Activated T-helper 2 cell treated with anti-CD3 and anti-CD28 coated beads, Interferon-gamma antibody, Interleukin-2, Interleukin-4, amounts not matched to agents 10 μg/mL and 5 μg/mL and 100 μg/mL, durations not matched to agents 14 hours and 24 hours and 36 hours (primary cell): Measurements from ENCODE around the gene DISP2. TPM values are rescaled to one million over a fixed set of nuclear protein-coding genes. Genes with fewer than 3 reads are reported as not detected.

Experiments
- DNase-seq: peaks from one replicate; pipeline ENCODE4 v3.0.0; 2021; ENCODE audit warnings: low spot score
- H3K27ac Mint-ChIP-seq: one replicate; pipeline ENCODE4 v1.8.0; 2021; ENCODE audit warnings: mixed read lengths
- H3K27me3 Mint-ChIP-seq: one replicate; pipeline ENCODE4 v1.8.0; 2021; ENCODE audit warnings: low read depth, mixed read lengths
- H3K36me3 Mint-ChIP-seq: one replicate; pipeline ENCODE4 v1.8.0; 2021; ENCODE audit warnings: low read depth, mixed read lengths
- H3K4me1 Mint-ChIP-seq: one replicate; pipeline ENCODE4 v1.8.0; 2021; ENCODE audit warnings: low read depth, mixed read lengths
- H3K4me3 Mint-ChIP-seq: one replicate; pipeline ENCODE4 v1.8.0; 2021; ENCODE audit warnings: low read depth, mild to moderate bottlenecking, moderate library complexity, mixed read lengths
- H3K9me3 Mint-ChIP-seq: one replicate; pipeline ENCODE4 v1.8.0; 2021; ENCODE audit warnings: mixed read lengths
- intact Hi-C: fragments of 100-400 bp; cut with micrococcal nuclease; formaldehyde crosslinking; loops from one replicate; pipeline ENCODE4 v1.15.1; 2023
- total RNA-seq: library from RNA; stranded (reverse); gene quantifications from 2 replicates; pipeline ENCODE4 v1.2.3, GENCODE V29; 2022

The DISP2 gene
- total RNA-seq, 1 donor from 2014 or later, result 0.39 TPM

GRCh38 chr15:40399370-40399769 is 41.4 kb downstream of the DISP2 start:
- Mint-ChIP-seq H3K27me3 (no peaks in the 10 kb centered on the region), H3K4me1 (peaks cover 26% of the 10 kb centered on the region), H3K27ac (no peak overlapping the region), H3K9me3 (no peaks in the 10 kb centered on the region), H3K4me3 (no peak overlapping the region), H3K36me3 (peaks cover 12% of the 10 kb centered on the region)
- DNase-seq, result no peak
- intact Hi-C loops, result loop anchor here (2.0 kb wide), 1 partner anchor 17 kb away; the partner anchor contains the start of gene KNSTRN

GRCh38 chr15:40405501-40406381 is 47.7 kb downstream of the DISP2 start, which contains the start of gene IVD:
Gene IVD, plus strand, starts transcription at chr15:40405795. Its CDS starts 33 bp downstream, at chr15:40405828.
- no peaks in the 10 kb centered on the region for H3K27me3 Mint-ChIP-seq
- intact Hi-C loops, result loop anchor here (5.0 kb wide), 1 partner anchor 38 kb away; no protein-coding TSS in a partner anchor
- no peaks in the 10 kb centered on the region for H3K9me3 Mint-ChIP-seq
- H3K4me3 Mint-ChIP-seq, result peak within 1 kb of the TSS; percentile 78
- peak within 1 kb of the TSS; percentile 87 for H3K27ac Mint-ChIP-seq
- peaks cover 46% of the 10 kb centered on the region for H3K4me1 Mint-ChIP-seq
- DNase-seq, result peak; percentile 85
- peaks cover 39% of the 10 kb centered on the region for H3K36me3 Mint-ChIP-seq

- H3K27ac Mint-ChIP-seq, result peak overlapping the region; percentile 67
- no peaks in the 10 kb centered on the region for H3K9me3 Mint-ChIP-seq
- H3K27me3 Mint-ChIP-seq, result no peaks in the 10 kb centered on the region
- peak overlapping the region; percentile 78 for H3K4me3 Mint-ChIP-seq
- H3K4me1 Mint-ChIP-seq, result peaks cover 46% of the 10 kb centered on the region
- DNase-seq, result no peak
- intact Hi-C loops, result loop anchor here (5.0 kb wide), 1 partner anchor 40 kb away; no protein-coding TSS in a partner anchor
- peaks cover 55% of the 10 kb centered on the region for H3K36me3 Mint-ChIP-seq
Measured at GRCh38 chr15:40407330-40407990, 49.4 kb downstream of the DISP2 start.

- no peak for DNase-seq
- no peaks in the 10 kb centered on the region for H3K9me3 Mint-ChIP-seq
- peaks cover 67% of the 10 kb centered on the region for H3K36me3 Mint-ChIP-seq
- H3K27ac Mint-ChIP-seq, result peak overlapping the region; percentile 10
- H3K27me3 Mint-ChIP-seq, result no peaks in the 10 kb centered on the region
- H3K4me3 Mint-ChIP-seq, result no peak overlapping the region
- H3K4me1 Mint-ChIP-seq, result peaks cover 42% of the 10 kb centered on the region
- intact Hi-C loops, result loop anchor here (5.0 kb wide), 1 partner anchor 42 kb away; no protein-coding TSS in a partner anchor
Measured at GRCh38 chr15:40409366-40409765, 51.3 kb downstream of the DISP2 start.

GRCh38 chr15:40410476-40410875 is 52.5 kb downstream of the DISP2 start:
- Mint-ChIP-seq H3K4me3 (no peak overlapping the region), H3K9me3 (no peaks in the 10 kb centered on the region), H3K4me1 (peaks cover 32% of the 10 kb centered on the region), H3K27me3 (no peaks in the 10 kb centered on the region), H3K27ac (peak overlapping the region; percentile 14), H3K36me3 (peaks cover 73% of the 10 kb centered on the region)
- no peak for DNase-seq
- intact Hi-C loops, result no loop called here

GRCh38 chr15:40412095-40412759 is 54.2 kb downstream of the DISP2 start:
- no peak for DNase-seq
- no peaks in the 10 kb centered on the region for H3K27me3 Mint-ChIP-seq
- no peaks in the 10 kb centered on the region for H3K9me3 Mint-ChIP-seq
- intact Hi-C loops, result no loop called here
- H3K4me1 Mint-ChIP-seq, result peaks cover 25% of the 10 kb centered on the region
- H3K27ac Mint-ChIP-seq, result peak overlapping the region; percentile 1
- H3K36me3 Mint-ChIP-seq, result peaks cover 69% of the 10 kb centered on the region
- H3K4me3 Mint-ChIP-seq, result no peak overlapping the region

- Mint-ChIP-seq H3K27ac (no peak overlapping the region), H3K27me3 (no peaks in the 10 kb centered on the region), H3K4me1 (peaks cover 17% of the 10 kb centered on the region), H3K4me3 (no peak overlapping the region), H3K36me3 (peaks cover 64% of the 10 kb centered on the region), H3K9me3 (no peaks in the 10 kb centered on the region)
- intact Hi-C loops, result no loop called here
- DNase-seq, result no peak
Measured at GRCh38 chr15:40413036-40413435, 55.0 kb downstream of the DISP2 start.

GRCh38 chr15:40414816-40415215 is 56.8 kb downstream of the DISP2 start:
- H3K27ac Mint-ChIP-seq, result no peak overlapping the region
- no peak overlapping the region for H3K4me3 Mint-ChIP-seq

GRCh38 chr15:40415226-40415625 is 57.2 kb downstream of the DISP2 start:
- Mint-ChIP-seq H3K36me3 (peaks cover 48% of the 10 kb centered on the region), H3K27ac (no peak overlapping the region), H3K27me3 (no peaks in the 10 kb centered on the region), H3K4me1 (peaks cover 2% of the 10 kb centered on the region), H3K4me3 (no peak overlapping the region), H3K9me3 (no peaks in the 10 kb centered on the region)
- DNase-seq, result no peak
- intact Hi-C loops, result no loop called here

More at GRCh38 chr15:40414816-40415215, 56.8 kb downstream of the DISP2 start:
- Mint-ChIP-seq H3K4me1 (peaks cover 5% of the 10 kb centered on the region), H3K9me3 (no peaks in the 10 kb centered on the region), H3K27me3 (no peaks in the 10 kb centered on the region), H3K36me3 (peaks cover 52% of the 10 kb centered on the region)
- intact Hi-C loops, result no loop called here
- DNase-seq, result no peak

- H3K27ac Mint-ChIP-seq, result no peak overlapping the region
Measured at GRCh38 chr15:40416056-40416455, 58.0 kb downstream of the DISP2 start.

GRCh38 chr15:40418126-40418525 is 60.1 kb downstream of the DISP2 start:
- intact Hi-C loops, result no loop called here
- Mint-ChIP-seq H3K36me3 (peaks cover 22% of the 10 kb centered on the region), H3K27ac (no peak overlapping the region), H3K27me3 (no peaks in the 10 kb centered on the region), H3K9me3 (no peaks in the 10 kb centered on the region), H3K4me1 (no peaks in the 10 kb centered on the region), H3K4me3 (no peak overlapping the region)
- no peak for DNase-seq

More at GRCh38 chr15:40416056-40416455, 58.0 kb downstream of the DISP2 start:
- peaks cover 40% of the 10 kb centered on the region for H3K36me3 Mint-ChIP-seq
- no peak overlapping the region for H3K4me3 Mint-ChIP-seq
- no peaks in the 10 kb centered on the region for H3K27me3 Mint-ChIP-seq
- no peak for DNase-seq
- H3K9me3 Mint-ChIP-seq, result no peaks in the 10 kb centered on the region
- H3K4me1 Mint-ChIP-seq, result no peaks in the 10 kb centered on the region
- intact Hi-C loops, result no loop called here

- intact Hi-C loops, result loop anchor here (5.0 kb wide), 1 partner anchor 38 kb away; the partner anchor contains the start of gene KNSTRN
Measured at GRCh38 chr15:40420071-40420713, 62.2 kb downstream of the DISP2 start.

More at GRCh38 chr15:40420071-40420713, 62.2 kb downstream of the DISP2 start:
- Mint-ChIP-seq H3K4me1 (no peaks in the 10 kb centered on the region), H3K36me3 (peaks cover 11% of the 10 kb centered on the region), H3K27me3 (no peaks in the 10 kb centered on the region), H3K27ac (no peak overlapping the region), H3K9me3 (no peaks in the 10 kb centered on the region), H3K4me3 (no peak overlapping the region)
- no peak for DNase-seq
